Left cardiac atrium (tissue), 4 donors: ENCODE data around the gene PRUNE2. TPM values are rescaled to one million over a fixed set of nuclear protein-coding genes. Genes with fewer than 3 reads are reported as not detected.
"Not testable (repeated sequence)": the region's sequence is repeated elsewhere in the genome, so short reads cannot be mapped to it uniquely, and the experiment has no call there.

Source experiments
- ATAC-seq, 2 donors: fragments of 200-7000 bp; cut with Tn5 transposase; one replicate each; pipeline ENCODE4 v1.9.1; 2020; ENCODE audit warnings: mild to moderate bottlenecking in 2 of 2, moderate library complexity in 2 of 2
- DNase-seq: peaks from one replicate; pipeline ENCODE4 v3.0.0-alpha.2; 2020
- intact Hi-C, 2 donors: fragments of 100-400 bp; cut with DNase I; formaldehyde crosslinking; loops; one replicate each; pipeline versions ENCODE4 v1.14.1 to v1.15.1; 2022 to 2023
- total RNA-seq, 2 donors: library from RNA; stranded (reverse); fragmentation: NEBNext Ultra II Directional; extraction: Animal tissue kit (Norgen Biotek cat#: 25700); gene quantifications; one replicate each; pipeline ENCODE4 v1.2.1, GENCODE V29; 2021
- donor health status: DM: no; HTN: yes; CAD: no.
- donor health status: DM: no; HTN: yes; CAD: no; lungs with severe emphysema.
- donor health status: DM: yes; HTN: yes; CAD: no.
- donor health status: Dilated cardiomyopathy.

The PRUNE2 gene
- total RNA-seq, 2 donors from 2014 or later, result 33.1 to 37.5 TPM

GRCh38 chr9:76687861-76688391 lies 218.0 kb downstream of the PRUNE2 start:
- peak in 1 of 2 donors; percentile 92 for ATAC-seq
- DNase-seq, result peak; percentile 42
- intact Hi-C loops, result no loop called here

- ATAC-seq (no peak), DNase-seq (no peak)
- intact Hi-C loops, result no loop called here
Measured at GRCh38 chr9:76686756-76687155, 219.2 kb downstream of the PRUNE2 start.

GRCh38 chr9:76684213-76684612 lies 221.7 kb downstream of the PRUNE2 start:
- DNase-seq (no peak), ATAC-seq (no peak)
- intact Hi-C loops, result no loop called here

- intact Hi-C loops, result no loop called here
- no peak for ATAC-seq
- no peak for DNase-seq
Measured at GRCh38 chr9:76681556-76681955, 224.4 kb downstream of the PRUNE2 start.

GRCh38 chr9:76680716-76681425 lies 225.0 kb downstream of the PRUNE2 start:
- ATAC-seq (no peak), DNase-seq (no peak)
- intact Hi-C loops, result no loop called here

- DNase-seq (peak; percentile 46), ATAC-seq (peak; percentile 23 to 41)
- intact Hi-C loops, result no loop called here
Measured at GRCh38 chr9:76677481-76678055, 228.3 kb downstream of the PRUNE2 start.

- intact Hi-C loops, result no loop called here
- DNase-seq (no peak), ATAC-seq (no peak)
Measured at GRCh38 chr9:76676857-76677256, 229.1 kb downstream of the PRUNE2 start.

- ATAC-seq (peak in 1 of 2 donors; percentile 93), DNase-seq (no peak)
- intact Hi-C loops, result no loop called here
Measured at GRCh38 chr9:76667521-76667957, 238.4 kb downstream of the PRUNE2 start.

GRCh38 chr9:76665966-76666365 lies 239.9 kb downstream of the PRUNE2 start:
- ATAC-seq, intact Hi-C loops: not testable (repeated sequence)
- peak; percentile 57 for DNase-seq

- intact Hi-C loops, result no loop called here
- DNase-seq (no peak), ATAC-seq (no peak)
Measured at GRCh38 chr9:76665458-76665857, 240.5 kb downstream of the PRUNE2 start.

GRCh38 chr9:76664120-76664519 lies 241.8 kb downstream of the PRUNE2 start:
- intact Hi-C loops, result no loop called here

GRCh38 chr9:76662476-76663281 lies 243.2 kb downstream of the PRUNE2 start:
- ATAC-seq (peak in 1 of 2 donors; percentile 14), DNase-seq (no peak)
- intact Hi-C loops, result no loop called here

More at GRCh38 chr9:76664120-76664519, 241.8 kb downstream of the PRUNE2 start:
- DNase-seq (no peak), ATAC-seq (no peak)

GRCh38 chr9:76658510-76659231 lies 247.2 kb downstream of the PRUNE2 start:
- intact Hi-C loops, result loop anchor here (5.0 to 10.0 kb wide), 3 partner anchors 54 to 211 kb away; no protein-coding TSS in a partner anchor
- peak; percentile 77 to 85 for ATAC-seq

GRCh38 chr9:76657265-76657664 lies 248.6 kb downstream of the PRUNE2 start:
- intact Hi-C loops, result loop anchor here (5.0 to 10.0 kb wide), 3 partner anchors 52 to 210 kb away; no protein-coding TSS in a partner anchor
- no peak for ATAC-seq
- DNase-seq, result no peak

More at GRCh38 chr9:76658510-76659231, 247.2 kb downstream of the PRUNE2 start:
- no peak for DNase-seq

GRCh38 chr9:76655971-76656370 lies 249.9 kb downstream of the PRUNE2 start:
- no peak for DNase-seq
- no peak for ATAC-seq
- intact Hi-C loops, result loop anchor here (5.0 to 10.0 kb wide), 3 partner anchors 51 to 209 kb away; no protein-coding TSS in a partner anchor

- peak in 1 of 2 donors; percentile 44 for ATAC-seq
- no peak for DNase-seq
- intact Hi-C loops, result loop anchor here (5.0 to 10.0 kb wide), 3 partner anchors 50 to 208 kb away; no protein-coding TSS in a partner anchor
Measured at GRCh38 chr9:76655121-76655541, 250.8 kb downstream of the PRUNE2 start.

- intact Hi-C loops, result loop anchor here in 1 of 2 donors (10.0 kb wide), 1 partner anchor 50 kb away; no protein-coding TSS in a partner anchor
- peak in 1 of 2 donors; percentile 87 for ATAC-seq
- DNase-seq, result no peak
Measured at GRCh38 chr9:76654575-76654974, 251.3 kb downstream of the PRUNE2 start.

GRCh38 chr9:76654051-76654461 lies 251.9 kb downstream of the PRUNE2 start:
- no peak for DNase-seq
- intact Hi-C loops, result loop anchor here in 1 of 2 donors (10.0 kb wide), 1 partner anchor 49 kb away; no protein-coding TSS in a partner anchor
- ATAC-seq, result no peak
